ENCODE results near the gene MAPKAP1. TPM values are rescaled to one million over a fixed set of nuclear protein-coding genes. Genes with fewer than 3 reads are reported as not detected.

MAPKAP1 gene
- total and polyA plus RNA-seq, 8 donors: 32.7 to 212 (median 78.2) TPM

DNA sequence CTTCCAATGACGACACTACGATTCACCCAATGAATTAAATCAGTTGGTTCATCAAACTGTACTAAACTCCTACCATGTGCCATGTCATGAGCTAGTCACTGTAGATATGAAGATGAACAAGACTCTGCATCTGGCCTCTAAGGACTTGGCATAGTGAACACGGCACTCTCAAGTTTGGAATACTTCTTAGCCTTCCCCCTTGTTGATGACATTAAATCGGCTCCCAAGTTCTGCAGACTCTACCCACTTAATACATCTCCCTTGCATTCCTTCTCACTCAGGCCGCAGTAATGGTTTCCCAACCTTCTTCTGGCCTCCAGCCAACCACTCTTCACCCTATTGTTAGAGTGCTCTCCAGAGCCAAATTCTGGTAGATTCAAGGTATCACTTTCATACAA, 184.7 kb downstream of the MAPKAP1 start:
- Histone ChIP-seq H3K9me3 (no peaks in the 10 kb centered on the region), H3K27ac (peak overlapping the region in 2 of 5 donors; percentile 42 to 74)
- intact Hi-C loops (cut with DNase I; ENCODE audit: low total_unique reads): no loop called here

DNA sequence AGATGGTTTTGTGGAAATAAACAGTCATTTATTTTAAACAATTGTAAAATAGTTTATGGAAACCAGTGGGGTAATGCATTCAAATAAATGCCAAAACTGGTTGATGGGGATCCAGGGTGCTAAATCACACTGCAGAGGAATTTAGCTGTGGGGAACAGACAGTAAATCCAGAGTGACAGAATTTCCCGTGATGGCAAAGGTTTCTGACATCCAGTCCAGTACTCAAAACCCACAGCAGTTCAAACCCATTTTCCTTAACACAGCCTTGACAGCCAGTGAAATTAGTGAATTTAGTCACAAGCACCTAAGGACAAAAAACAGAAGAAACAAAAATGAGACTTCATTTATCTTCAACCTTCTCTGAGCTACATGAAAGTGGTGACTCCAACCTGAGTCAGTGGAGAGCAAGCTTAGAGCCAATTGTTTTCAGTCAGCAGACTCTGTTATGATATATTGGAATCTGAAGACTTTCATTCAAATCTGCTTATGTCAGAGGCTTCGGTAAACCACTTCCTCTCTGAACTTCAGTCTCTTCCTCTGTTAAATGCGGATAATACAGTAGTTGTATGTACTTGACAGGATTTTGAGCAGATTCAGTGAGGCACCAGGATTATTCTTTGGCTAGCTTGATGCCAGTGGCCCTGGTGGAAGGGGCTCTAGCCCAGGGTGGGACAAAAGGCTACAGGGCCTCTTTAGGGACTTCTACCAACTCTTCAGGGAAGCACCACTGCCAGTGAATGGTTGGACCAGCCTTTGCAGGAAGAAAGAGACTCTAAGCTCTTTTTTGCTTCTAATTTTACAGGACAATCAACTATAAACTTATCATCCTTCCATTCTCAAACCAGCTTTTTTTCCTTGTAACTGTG, 185.3 kb downstream of the MAPKAP1 start:
- no peaks in the 10 kb centered on the region for H3K27me3 ChIP-seq
- no peaks in the 10 kb centered on the region for H3K9me3 ChIP-seq
- H3K4me1 ChIP-seq: peaks cover 4 to 58% (median 26%) of the 10 kb centered on the region in 4 donors
- no peak for TF ChIP-seq POLR2A (IDR thresholded peaks at IDR 0.05)
- TF ChIP-seq POLR2AphosphoS5 (IDR thresholded peaks at IDR 0.05): peak in 1 of 3 donors; percentile 52
- no peak for TF ChIP-seq EP300 (IDR thresholded peaks at IDR 0.05)
- TF ChIP-seq, protein P1, sequence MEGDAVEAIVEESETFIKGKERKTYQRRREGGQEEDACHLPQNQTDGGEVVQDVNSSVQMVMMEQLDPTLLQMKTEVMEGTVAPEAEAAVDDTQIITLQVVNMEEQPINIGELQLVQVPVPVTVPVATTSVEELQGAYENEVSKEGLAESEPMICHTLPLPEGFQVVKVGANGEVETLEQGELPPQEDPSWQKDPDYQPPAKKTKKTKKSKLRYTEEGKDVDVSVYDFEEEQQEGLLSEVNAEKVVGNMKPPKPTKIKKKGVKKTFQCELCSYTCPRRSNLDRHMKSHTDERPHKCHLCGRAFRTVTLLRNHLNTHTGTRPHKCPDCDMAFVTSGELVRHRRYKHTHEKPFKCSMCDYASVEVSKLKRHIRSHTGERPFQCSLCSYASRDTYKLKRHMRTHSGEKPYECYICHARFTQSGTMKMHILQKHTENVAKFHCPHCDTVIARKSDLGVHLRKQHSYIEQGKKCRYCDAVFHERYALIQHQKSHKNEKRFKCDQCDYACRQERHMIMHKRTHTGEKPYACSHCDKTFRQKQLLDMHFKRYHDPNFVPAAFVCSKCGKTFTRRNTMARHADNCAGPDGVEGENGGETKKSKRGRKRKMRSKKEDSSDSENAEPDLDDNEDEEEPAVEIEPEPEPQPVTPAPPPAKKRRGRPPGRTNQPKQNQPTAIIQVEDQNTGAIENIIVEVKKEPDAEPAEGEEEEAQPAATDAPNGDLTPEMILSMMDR (IDR thresholded peaks at IDR 0.05): no peak
- WGBS, 5 donors: 44 to 78% (median 69%) methylated on average over 3 of the region's 3 CpGs
- peak in 1 of 2 donors; percentile 55 for DNase-seq
- H3K27ac ChIP-seq: peak overlapping the region in 2 of 5 donors; percentile 42 to 74
- intact Hi-C loops (cut with DNase I; ENCODE audit: low total_unique reads): no loop called here
- H3K4me3 ChIP-seq: no peak overlapping the region
- no peaks in the 10 kb centered on the region for H3K36me3 ChIP-seq

More for the DNA sequence above, 184.7 kb downstream of the MAPKAP1 start:
- Histone ChIP-seq H3K27me3 (no peaks in the 10 kb centered on the region), H3K4me3 (no peak overlapping the region), H3K4me1 (peaks cover 4 to 58% (median 27%) of the 10 kb centered on the region in 4 donors), H3K36me3 (no peaks in the 10 kb centered on the region)
- DNase-seq: no peak
- TF ChIP-seq POLR2A (IDR thresholded peaks at IDR 0.05) (no peak), EP300 (IDR thresholded peaks at IDR 0.05) (no peak), POLR2AphosphoS5 (IDR thresholded peaks at IDR 0.05) (no peak)
- TF ChIP-seq, protein P1 (IDR thresholded peaks at IDR 0.05): no peak
- WGBS, 5 donors: 87 to 93% (median 91%) methylated on average over 5 of the region's 5 CpGs

DNA sequence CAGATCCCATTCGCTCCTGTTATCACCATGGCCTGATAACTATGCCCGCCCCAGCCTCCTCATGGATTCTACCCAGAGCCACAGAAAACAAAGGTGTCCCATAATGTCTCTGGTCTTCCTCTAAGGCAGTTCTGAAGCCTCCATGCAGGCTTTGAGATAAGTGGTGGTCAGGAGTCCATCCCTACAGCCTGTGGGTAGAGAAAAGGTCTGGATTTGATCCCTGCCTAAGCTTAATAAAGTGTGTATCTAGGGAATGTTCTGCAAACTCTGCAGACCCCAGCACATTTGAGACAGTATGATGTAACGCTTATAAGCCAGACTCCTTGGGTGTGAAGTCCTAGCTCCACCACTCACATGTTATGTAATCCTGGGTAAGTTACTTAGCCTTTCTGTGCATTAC, 187.3 kb downstream of the MAPKAP1 start:
- no peaks in the 10 kb centered on the region for H3K9me3 ChIP-seq
- H3K4me3 ChIP-seq: no peak overlapping the region
- no peak for TF ChIP-seq POLR2AphosphoS5 (IDR thresholded peaks at IDR 0.05)
- TF ChIP-seq, protein P1 (IDR thresholded peaks at IDR 0.05): no peak
- TF ChIP-seq POLR2A (IDR thresholded peaks at IDR 0.05): no peak
- no peak for DNase-seq
- no peak overlapping the region for H3K27ac ChIP-seq
- H3K36me3 ChIP-seq: no peaks in the 10 kb centered on the region
- WGBS, 5 donors: 50 to 73% (median 62%) methylated on average over 3 of the region's 3 CpGs
- H3K4me1 ChIP-seq: peaks cover 1 to 51% (median 22%) of the 10 kb centered on the region in 4 donors
- intact Hi-C loops (cut with DNase I; ENCODE audit: low total_unique reads): no loop called here
- H3K27me3 ChIP-seq: no peaks in the 10 kb centered on the region

DNA sequence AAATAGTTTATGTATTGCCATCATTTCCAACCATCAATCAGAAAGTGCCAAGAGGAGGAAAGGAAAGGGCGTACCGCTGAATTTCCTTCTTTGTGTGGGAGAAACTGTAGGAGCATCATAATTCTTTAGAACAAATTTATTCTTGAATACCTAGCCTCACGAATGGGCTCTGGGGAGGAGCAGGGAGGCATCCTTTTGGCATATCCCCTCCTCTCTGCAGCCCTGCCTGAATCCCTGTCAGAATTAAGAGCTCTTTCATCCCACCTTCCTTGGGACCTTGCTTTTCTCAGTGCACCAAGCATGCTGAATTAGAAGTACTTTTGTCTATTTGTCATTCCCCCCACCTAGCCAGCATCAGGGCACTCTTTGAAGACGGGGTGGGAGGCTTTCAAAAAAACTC, 189.4 kb downstream of the MAPKAP1 start:
- 89 to 96% (median 91%) methylated on average over 4 of the region's 4 CpGs for WGBS, 5 donors
- TF ChIP-seq POLR2A (IDR thresholded peaks at IDR 0.05) (no peak), EP300 (IDR thresholded peaks at IDR 0.05) (no peak), POLR2AphosphoS5 (IDR thresholded peaks at IDR 0.05) (no peak)
- TF ChIP-seq, protein P1 (IDR thresholded peaks at IDR 0.05): no peak
- Histone ChIP-seq H3K9me3 (no peaks in the 10 kb centered on the region), H3K36me3 (no peaks in the 10 kb centered on the region), H3K27ac (no peak overlapping the region), H3K4me1 (peaks cover 14 to 56% (median 29%) of the 10 kb centered on the region in 4 donors), H3K27me3 (no peaks in the 10 kb centered on the region), H3K4me3 (no peak overlapping the region)
- no peak for DNase-seq
- intact Hi-C loops (cut with DNase I; ENCODE audit: low total_unique reads): no loop called here

Measured in stomach (tissue), 9 donors.